ENCODE results near the gene SLC25A39.

The SLC25A39 gene

GRCh38 chr17:44321246-44322120 is 3.1 kb downstream of the SLC25A39 start:
- no peak for TF ChIP-seq CTCF (IDR thresholded peaks at IDR 0.05)

DNA sequence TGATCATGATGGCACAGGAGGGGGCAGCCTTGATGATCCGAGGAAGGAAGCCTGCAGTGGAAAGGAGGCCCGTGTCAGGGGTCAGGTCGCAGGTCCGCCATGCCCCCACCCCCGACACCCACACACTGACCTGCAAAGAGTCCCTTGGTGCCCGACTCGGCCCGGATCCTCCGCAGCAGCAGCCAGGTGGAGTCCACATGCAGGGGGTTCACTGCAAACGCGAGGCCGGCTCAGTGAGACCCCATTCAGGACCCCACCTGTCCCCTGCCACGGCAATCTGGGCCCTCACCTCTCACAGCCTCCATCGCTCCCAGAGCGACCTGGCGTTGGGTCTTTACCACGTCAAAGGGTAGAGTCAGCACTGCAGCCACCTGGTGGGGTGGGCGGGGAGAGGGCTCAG is 4.6 kb downstream of the SLC25A39 start:
- no peak for TF ChIP-seq CTCF (IDR thresholded peaks at IDR 0.05)

GRCh38 chr17:44318077-44318892 is 6.3 kb downstream of the SLC25A39 start:
- no peak for TF ChIP-seq CTCF (IDR thresholded peaks at IDR 0.05)

- TF ChIP-seq CTCF (IDR thresholded peaks at IDR 0.05) = no peak
Measured at GRCh38 chr17:44317545-44317944, 7.1 kb downstream of the SLC25A39 start.

DNA sequence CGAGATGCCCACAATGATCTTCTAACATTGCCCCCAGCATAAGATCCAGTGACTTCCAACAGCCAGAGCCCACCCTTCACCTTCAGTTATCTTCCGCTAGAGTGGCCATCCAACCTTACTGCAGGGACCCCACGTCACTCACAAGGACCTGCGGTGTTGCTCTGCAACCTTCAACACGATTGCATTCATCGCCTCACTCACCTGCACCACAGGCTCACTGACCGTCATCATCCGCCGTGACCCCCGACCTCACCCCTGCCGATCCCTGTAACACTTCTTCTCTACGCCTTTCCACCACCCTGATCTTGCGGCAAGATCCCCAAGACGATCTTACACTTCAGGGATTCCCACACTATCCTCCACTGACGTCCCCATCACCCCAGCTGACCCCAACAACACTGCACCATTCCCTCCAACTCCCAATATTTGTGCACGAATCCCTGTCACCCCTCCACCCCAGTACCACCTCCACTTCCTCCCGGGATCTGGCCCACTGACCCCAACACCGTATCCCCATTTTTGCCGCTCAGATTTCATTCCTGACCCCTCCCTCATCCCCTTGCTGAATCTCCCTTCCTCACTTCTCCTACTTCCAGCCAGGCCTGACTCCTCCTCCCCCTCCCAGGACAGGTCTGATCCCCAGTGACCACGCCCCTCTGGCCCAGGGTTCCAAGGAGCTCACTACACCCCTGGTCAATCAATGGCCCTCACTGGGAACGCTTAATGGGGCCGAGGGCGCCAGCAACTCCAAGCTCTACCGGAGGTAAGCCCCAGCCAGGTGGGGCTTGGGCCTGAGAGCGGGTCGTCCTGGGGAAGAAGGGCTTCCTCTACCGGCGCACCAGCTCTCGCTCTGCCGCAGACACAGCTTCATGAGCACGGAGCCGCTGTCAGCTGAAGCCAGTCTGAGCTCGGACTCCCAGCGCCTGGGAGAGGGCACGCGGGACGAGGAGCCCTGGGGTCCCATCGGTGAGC is 8.6 kb downstream of the SLC25A39 start:
- no peak for TF ChIP-seq CTCF (IDR thresholded peaks at IDR 0.05)

- no peak for TF ChIP-seq CTCF (IDR thresholded peaks at IDR 0.05)
Measured at GRCh38 chr17:44314869-44315661, 9.6 kb downstream of the SLC25A39 start.

All from LNCAP (cell line).